ENCODE results near the gene CTSE. TPM values are rescaled to one million over a fixed set of nuclear protein-coding genes. Genes with fewer than 3 reads are reported as not detected.

Gene CTSE
- total and polyA plus RNA-seq, 2 of the 4 experiments (the other 2 are of a cell fraction), result not detected

DNA sequence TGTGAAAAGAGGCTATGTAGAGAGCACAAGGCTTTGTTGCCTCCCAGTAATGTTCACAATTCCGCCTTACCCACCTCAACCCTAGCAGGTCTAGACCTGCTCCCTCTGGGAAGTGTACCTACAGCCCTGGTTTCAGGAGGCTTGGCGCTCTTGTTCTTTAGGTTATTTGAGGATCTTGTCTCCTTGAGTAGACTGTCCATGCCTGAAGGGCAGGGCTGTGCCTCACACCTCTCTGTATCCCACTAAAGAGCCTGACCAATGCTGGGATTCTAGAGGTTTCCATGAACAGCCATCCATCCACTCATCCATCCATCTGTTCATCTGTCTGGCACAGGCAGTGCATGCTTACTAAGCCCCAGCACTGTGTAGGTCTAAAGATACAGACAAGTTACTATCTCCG, 21.5 kb downstream of the CTSE start:
- DNase-seq, result no peak
- H3K4me3 ChIP-seq (ENCODE audit: insufficient read depth, low read depth, low read length), result no peak overlapping the region
- no peak overlapping the region; the same call in 1 of the 2 replicates for H3K14ac ChIP-seq (replicated peaks; ENCODE audit: low read depth, low read length)
- no peak overlapping the region for H3K56ac ChIP-seq (ENCODE audit: extremely low read depth, insufficient read depth, low read length)
- H3K27ac ChIP-seq (ENCODE audit: insufficient read depth, low read length), result no peak overlapping the region
- no peaks in the 10 kb centered on the region for H3K36me3 ChIP-seq (ENCODE audit: control insufficient read depth, insufficient read depth, low read length)
- CTCF ChIA-PET, result interaction anchor here (0.6 to 1.7 kb wide), 2 partner anchors 18 to 91 kb away, joined by 4 to 5 read pairs; no protein-coding TSS in a partner anchor
- H3K18ac ChIP-seq (ENCODE audit: low read depth, low read length), result no peak overlapping the region
- ATAC-seq (ENCODE audit: low read depth), result no peak
- H2BK5ac ChIP-seq (ENCODE audit: low read depth, low read length, poor library complexity, severe bottlenecking), result no peak overlapping the region
- H3K27me3 ChIP-seq (ENCODE audit: control insufficient read depth, insufficient read depth, low read length), result no peaks in the 10 kb centered on the region
- no peak for TF ChIP-seq MXI1 (IDR thresholded peaks at IDR 0.05; ENCODE audit: borderline replicate concordance, low read depth, low read length)
- TF ChIP-seq BHLHE40 (IDR thresholded peaks at IDR 0.05; ENCODE audit: low read depth, low read length), result no peak
- no peak for TF ChIP-seq ELK1 (IDR thresholded peaks at IDR 0.05; ENCODE audit: borderline replicate concordance, low read depth, low read length)
- TF ChIP-seq CTCF (conservative IDR thresholded peaks at IDR 0.05; ENCODE audit: low read depth, low read length), result no peak
- no peak for TF ChIP-seq NFE2L2 (IDR thresholded peaks at IDR 0.05; ENCODE audit: low read depth, low read length)
- TF ChIP-seq, protein P1, sequence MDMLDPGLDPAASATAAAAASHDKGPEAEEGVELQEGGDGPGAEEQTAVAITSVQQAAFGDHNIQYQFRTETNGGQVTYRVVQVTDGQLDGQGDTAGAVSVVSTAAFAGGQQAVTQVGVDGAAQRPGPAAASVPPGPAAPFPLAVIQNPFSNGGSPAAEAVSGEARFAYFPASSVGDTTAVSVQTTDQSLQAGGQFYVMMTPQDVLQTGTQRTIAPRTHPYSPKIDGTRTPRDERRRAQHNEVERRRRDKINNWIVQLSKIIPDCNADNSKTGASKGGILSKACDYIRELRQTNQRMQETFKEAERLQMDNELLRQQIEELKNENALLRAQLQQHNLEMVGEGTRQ (IDR thresholded peaks at IDR 0.05; ENCODE audit: low read depth, low read length), result no peak
- TF ChIP-seq MAFK (IDR thresholded peaks at IDR 0.05; ENCODE audit: low read depth, low read length), result no peak
- TF ChIP-seq SMC3 (IDR thresholded peaks at IDR 0.05; ENCODE audit: low read depth, low read length), result no peak
- TF ChIP-seq POLR2A (IDR thresholded peaks at IDR 0.05; ENCODE audit: low read depth, low read length), result no peak
- TF ChIP-seq RAD21 (IDR thresholded peaks at IDR 0.05; ENCODE audit: low read length), result no peak
- TF ChIP-seq CHD1 (IDR thresholded peaks at IDR 0.05; ENCODE audit: low read depth, low read length), result no peak
- no peak overlapping the region for H3K9ac ChIP-seq (ENCODE audit: low read depth, low read length)
- H2BK15ac ChIP-seq (ENCODE audit: low read depth, low read length), result peak overlapping the region; percentile 42; the same call in 1 of the 3 replicates
- no peak overlapping the region for H4K8ac ChIP-seq (ENCODE audit: low read depth in 2 of 2, low read length in 2 of 2)
- peaks cover 0 to 13% of the 10 kb centered on the region in 2 experiments; a peak in 2 of 4 replicates for H3K79me1 ChIP-seq (ENCODE audit: low read depth in 1 of 2, low read length in 2 of 2)
- H4K91ac ChIP-seq (ENCODE audit: insufficient read depth, low read depth, low read length), result peak overlapping the region; percentile 73; the same call in 1 of the 2 replicates
- H4K20me1 ChIP-seq (ENCODE audit: insufficient read depth, low read length), result no peaks in the 10 kb centered on the region
- H4K5ac ChIP-seq (ENCODE audit: low read depth, low read length), result no peak overlapping the region; the same call in 1 of the 2 replicates
- H3K23ac ChIP-seq (ENCODE audit: low read depth, low read length), result no peak overlapping the region
- peaks cover 22% of the 10 kb centered on the region for H3K9me1 ChIP-seq (ENCODE audit: insufficient read depth, low read length)
- dilution Hi-C loops (cut with HindIII; ENCODE audit: low sequenced_read_pairs, unreplicated experiment), result no loop called here
- peak overlapping the region; percentile 61 for H2AK5ac ChIP-seq (ENCODE audit: low read depth, low read length)
- H3K4ac ChIP-seq (ENCODE audit: low read depth, low read length), result peak overlapping the region; percentile 67
- H3K4me2 ChIP-seq (ENCODE audit: low read depth, low read length), result peak overlapping the region; percentile 44; the same call in 1 of the 2 replicates
- no peak overlapping the region for H2AFZ ChIP-seq (replicated peaks; ENCODE audit: low read length, poor library complexity)
- peaks cover 26% of the 10 kb centered on the region for H3K4me1 ChIP-seq (ENCODE audit: control insufficient read depth, insufficient read depth, low read length)
- in situ Hi-C loops (cut with MboI; ENCODE audit: low sequenced_read_pairs), result no loop called here
- POLR2A ChIA-PET (ENCODE audit: unreplicated experiment), result no interaction called here
- WGBS, 2 experiments (ENCODE audit: extremely low coverage in 2 of 2, insufficient read length in 1 of 2), result no CpG with 5 or more reads among the region's 3 CpGs
- peak overlapping the region; percentile 25; the same call in 1 of the 2 replicates for H2BK120ac ChIP-seq (ENCODE audit: low read depth, low read length)
- peak overlapping the region; percentile 35 for H2AK9ac ChIP-seq (replicated peaks; ENCODE audit: low read depth, low read length, poor library complexity)
- H2BK20ac ChIP-seq (ENCODE audit: low read depth, low read length), result no peak overlapping the region; the same call in 1 of the 2 replicates
- H3K9me3 ChIP-seq (ENCODE audit: control insufficient read depth, insufficient read depth, low read length), result no peaks in the 10 kb centered on the region
- intact Hi-C loops (cut with micrococcal nuclease), result no loop called here
- no TSS peak for BruUV-seq (replicated peaks)
